ENCODE results near the gene CCDC124.
"Not testable (repeated sequence)": the region's sequence is repeated elsewhere in the genome, so short reads cannot be mapped to it uniquely, and the experiment has no call there.

CCDC124 gene, protein sequence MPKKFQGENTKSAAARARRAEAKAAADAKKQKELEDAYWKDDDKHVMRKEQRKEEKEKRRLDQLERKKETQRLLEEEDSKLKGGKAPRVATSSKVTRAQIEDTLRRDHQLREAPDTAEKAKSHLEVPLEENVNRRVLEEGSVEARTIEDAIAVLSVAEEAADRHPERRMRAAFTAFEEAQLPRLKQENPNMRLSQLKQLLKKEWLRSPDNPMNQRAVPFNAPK

GRCh38 chr19:17932485-17933338, at the start of gene CCDC124:
TSS of gene CCDC124 (plus strand) at chr19:17933015. CDS start at chr19:17936421, 3,406 bp downstream.
- peak; percentile 78 to 81 for DNase-seq (ENCODE audit: low read depth in 2 of 2)

GRCh38 chr19:17883627-17884410, 49.0 kb upstream of the CCDC124 start:
- DNase-seq (ENCODE audit: low read depth in 2 of 2) = no peak

GRCh38 chr19:17886515-17886914, 46.3 kb upstream of the CCDC124 start:
- no peak for DNase-seq (ENCODE audit: low read depth in 2 of 2)

GRCh38 chr19:17887221-17887620, 45.6 kb upstream of the CCDC124 start:
- DNase-seq (ENCODE audit: low read depth in 2 of 2) = not testable (repeated sequence)

GRCh38 chr19:17888260-17888659, 44.6 kb upstream of the CCDC124 start:
- DNase-seq (ENCODE audit: low read depth in 2 of 2) = no peak

DNA sequence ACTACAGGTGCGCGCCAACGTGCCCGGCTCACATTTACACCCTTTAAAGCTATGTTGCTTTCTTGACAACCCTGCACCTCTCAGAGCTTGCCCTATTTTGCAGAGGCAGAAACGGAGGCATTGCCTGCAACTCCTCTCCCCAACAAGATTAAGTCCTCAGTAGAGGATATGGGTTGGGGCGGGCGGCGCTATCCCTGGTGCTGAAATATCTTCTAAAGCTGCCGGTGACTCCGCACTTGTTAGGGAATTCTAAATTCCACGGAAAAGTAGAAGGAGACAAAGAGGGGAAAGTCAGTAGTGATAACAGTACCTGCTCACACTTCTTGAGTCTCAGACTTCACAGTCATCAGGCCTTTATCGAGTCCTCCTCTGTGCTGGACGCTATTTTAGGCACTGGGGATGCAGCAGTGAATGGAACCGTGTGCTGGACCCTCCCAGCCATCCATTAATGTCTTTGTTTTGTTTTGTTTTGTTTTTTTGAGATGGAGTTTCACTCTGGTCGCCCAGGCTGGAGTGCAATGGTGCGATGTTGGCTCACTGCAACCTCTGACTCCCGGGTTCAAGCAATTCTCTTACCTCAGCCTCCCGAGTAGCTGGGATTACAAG, 43.1 kb upstream of the CCDC124 start:
- no peak for DNase-seq (ENCODE audit: low read depth in 2 of 2)

DNA sequence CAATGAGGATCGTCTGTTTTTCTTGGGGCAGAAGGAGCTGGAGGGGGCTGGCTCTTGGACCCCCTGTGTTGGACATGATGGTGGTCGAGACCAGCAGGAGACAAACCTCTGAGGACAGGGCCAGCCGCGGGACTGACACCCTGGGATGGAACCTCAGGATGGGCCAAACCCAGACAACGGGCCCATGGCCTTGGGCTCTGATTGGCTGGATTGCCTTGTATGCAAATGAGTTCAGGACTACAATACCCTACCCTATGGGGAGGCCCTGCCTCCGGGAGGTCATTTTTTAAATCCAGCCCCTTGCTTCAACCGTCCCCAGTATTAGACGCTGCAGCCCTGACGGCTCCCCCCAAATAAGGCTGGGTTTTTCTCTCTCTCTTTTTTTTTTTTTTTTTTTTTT, 39.0 kb upstream of the CCDC124 start:
- no peak for DNase-seq (ENCODE audit: low read depth in 2 of 2)

GRCh38 chr19:17902701-17903100, 30.1 kb upstream of the CCDC124 start:
- DNase-seq (ENCODE audit: low read depth in 2 of 2) = no peak

GRCh38 chr19:17908244-17908643, 24.6 kb upstream of the CCDC124 start:
- DNase-seq (ENCODE audit: low read depth in 2 of 2) = no peak

DNA sequence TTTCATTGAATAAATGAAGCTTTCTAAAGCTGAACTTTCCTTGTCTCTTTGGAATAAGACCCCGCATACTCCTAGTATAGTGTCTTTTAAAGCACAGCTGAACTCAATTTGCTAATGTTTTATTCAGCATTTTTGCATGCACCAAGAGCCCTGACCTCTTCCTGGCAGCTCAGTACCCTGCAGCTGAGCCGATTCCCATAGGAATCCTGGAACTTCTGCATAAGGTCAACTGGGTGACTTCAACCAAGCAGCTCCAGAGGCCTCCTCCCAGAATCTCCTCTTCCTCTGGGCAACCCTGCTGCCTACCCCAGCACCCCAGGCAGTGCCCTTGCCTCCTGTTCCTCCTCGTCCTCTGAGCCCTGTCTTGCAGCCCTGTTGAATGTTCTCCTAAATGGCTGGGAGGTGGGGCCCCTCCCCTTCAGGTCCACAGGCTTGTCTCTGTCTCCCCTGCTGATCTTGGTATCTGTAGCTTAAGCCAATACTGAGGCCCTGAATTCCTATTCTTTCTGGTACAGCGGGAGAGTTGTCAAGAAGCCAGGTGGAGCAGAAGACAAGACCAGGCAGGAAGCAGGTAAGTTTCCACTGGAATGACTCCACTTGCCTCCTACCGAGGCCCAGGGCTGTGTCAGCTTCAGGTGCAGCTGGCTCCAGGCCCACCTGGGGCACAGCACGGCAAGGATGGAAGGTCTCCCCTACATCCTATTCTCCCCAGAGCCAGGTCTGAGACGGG, 23.6 kb upstream of the CCDC124 start:
- no peak for DNase-seq (ENCODE audit: low read depth in 2 of 2)

DNA sequence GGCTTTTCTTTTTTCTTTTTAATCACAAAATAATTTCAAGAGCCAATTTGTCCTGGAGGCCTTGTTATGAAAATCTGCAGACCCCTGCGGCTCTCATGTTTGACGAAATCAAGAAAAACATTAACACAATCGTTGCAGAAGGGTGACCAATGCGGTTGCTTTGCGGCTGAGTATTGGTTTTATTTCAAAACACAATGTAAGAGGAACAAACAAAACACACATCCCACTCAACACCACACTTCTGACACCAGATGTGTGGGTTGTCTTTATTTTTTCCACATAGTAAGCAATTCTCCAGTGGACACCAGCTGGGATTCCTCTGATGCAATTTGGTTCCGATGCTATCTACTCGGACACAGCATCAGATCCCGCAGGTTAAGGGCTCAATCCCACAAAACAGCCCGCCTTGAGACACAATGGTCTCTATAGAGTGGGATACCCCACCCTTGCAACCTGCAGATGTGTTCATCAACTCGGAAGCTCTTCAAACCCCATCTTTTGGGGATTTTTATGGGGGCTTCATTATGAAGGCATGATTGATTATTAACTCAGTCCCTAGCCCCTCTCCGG, 21.9 kb upstream of the CCDC124 start:
- DNase-seq (ENCODE audit: low read depth in 2 of 2) = no peak

- DNase-seq (ENCODE audit: low read depth in 2 of 2) = no peak
Measured at GRCh38 chr19:17915940-17916593, 16.7 kb upstream of the CCDC124 start.

GRCh38 chr19:17918151-17918550, 14.7 kb upstream of the CCDC124 start:
- DNase-seq (ENCODE audit: low read depth in 2 of 2) = not testable (repeated sequence)

DNA sequence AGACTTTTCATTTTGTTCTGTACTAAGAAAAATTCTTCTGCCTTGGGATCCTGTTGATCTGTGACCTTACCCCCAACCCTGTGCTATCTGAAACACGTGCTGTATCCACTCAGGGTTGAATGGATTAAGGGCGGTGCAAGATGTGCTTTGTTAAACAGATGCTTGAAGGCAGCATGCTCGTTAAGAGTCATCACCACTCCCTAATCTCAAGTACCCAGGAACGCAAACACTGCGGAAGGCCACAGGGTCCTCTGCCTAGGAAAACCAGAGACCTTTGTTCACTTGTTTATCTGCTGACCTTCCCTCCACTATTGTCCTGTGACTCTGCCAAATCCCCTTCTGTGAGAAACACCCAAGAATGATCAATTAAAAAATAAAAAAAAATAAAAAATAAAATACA, 13.7 kb upstream of the CCDC124 start:
- not testable (repeated sequence) for DNase-seq (ENCODE audit: low read depth in 2 of 2)

DNA sequence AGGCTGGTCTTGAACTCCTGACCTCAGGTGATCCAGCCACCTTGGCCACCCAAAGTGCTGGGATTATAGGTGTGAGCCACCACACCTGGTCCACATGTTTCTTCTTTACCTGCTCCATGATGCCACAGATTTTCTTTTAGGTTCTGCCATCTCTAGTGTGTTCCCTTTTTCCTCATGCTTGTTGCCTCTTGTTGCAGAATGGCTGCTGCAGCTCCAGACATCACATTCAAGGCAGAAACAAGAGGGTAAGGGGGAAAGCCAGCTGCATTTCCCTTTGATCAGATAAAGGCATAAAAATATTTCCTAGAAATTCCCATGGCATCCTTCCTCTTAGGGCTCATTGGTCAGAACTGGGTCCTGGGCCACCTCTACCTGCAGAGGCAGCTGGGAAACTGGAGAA, 12.3 kb upstream of the CCDC124 start:
- no peak for DNase-seq (ENCODE audit: low read depth in 2 of 2)

DNA sequence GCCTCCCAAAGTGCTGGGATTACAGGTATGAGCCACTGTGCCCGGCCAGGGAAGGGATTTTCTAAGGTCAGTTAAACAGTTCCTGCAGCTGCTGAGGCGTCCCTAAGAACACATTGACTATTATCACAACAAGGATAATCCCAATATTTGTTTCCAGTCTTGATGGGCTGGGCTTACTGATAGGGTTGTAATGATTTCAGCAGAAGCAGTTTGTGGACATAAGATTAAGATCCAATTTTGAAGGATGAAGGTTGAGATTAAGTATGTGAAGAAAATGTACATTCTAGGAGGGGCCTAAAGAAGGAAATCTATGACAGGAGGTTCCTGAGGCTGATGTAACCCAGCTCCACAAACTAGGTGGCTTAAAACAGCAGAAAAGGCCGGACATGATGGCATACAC, 10.7 kb upstream of the CCDC124 start:
- no peak for DNase-seq (ENCODE audit: low read depth in 2 of 2)

- no peak for DNase-seq (ENCODE audit: low read depth in 2 of 2)
Measured at GRCh38 chr19:17926044-17926443, 6.8 kb upstream of the CCDC124 start.

DNA sequence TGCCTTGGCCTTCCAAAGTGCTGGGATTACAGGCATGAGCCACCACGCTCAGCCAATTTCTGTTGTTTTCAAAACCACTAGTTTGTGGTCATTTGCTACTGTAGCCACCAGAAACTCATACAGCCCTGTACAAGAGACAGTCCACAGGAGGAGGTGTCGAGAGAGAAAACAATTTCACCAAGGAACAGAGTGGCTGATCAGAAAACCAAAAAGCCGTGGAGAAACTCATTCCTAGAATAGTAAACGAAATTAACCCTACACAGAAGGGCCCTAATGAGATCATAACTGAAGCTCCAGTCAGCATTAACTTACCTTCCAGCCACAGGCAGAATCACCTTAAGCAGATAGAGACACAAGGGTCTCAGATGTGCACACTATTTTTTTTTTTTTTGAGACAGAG, 3.8 kb upstream of the CCDC124 start:
- DNase-seq (ENCODE audit: low read depth in 2 of 2) = no peak

DNA sequence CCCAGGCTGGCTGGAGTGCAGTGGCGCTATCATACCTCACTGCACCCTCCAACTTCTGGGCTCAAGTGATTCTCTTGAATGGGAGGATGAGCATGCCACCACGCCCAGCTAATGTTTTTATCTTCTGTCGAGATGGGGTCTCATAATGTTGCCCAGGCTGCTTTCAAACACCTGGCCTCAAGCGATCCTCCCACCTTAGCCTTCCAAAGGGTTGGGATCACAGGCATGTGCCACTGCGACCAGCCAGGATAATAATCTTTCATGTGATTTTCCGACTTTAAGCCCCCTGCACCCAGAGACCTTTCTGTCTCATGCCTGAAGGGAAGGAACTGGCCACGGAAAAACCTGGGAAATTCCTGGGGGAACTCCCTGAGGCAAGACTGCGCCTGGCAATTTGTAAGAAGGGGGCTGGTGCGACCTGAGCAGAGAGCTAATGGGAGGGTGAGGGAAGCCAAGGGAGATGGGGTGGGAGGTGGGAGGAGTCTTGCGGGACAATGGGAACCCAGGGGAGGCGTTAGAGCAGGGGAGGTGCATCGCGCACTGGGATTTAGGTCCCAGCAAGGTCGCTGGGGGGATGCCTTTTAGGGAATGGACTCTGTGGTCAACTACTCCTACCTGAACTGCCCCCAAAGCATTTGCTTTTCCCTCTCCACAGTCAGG, 1.2 kb upstream of the CCDC124 start:
- DNase-seq (ENCODE audit: low read depth in 2 of 2) = no peak
